Measurements from ENCODE around the gene HSH2D.
"Not testable (repeated sequence)": the region's sequence is repeated elsewhere in the genome, so short reads cannot be mapped to it uniquely, and the experiment has no call there.

HSH2D gene

DNA sequence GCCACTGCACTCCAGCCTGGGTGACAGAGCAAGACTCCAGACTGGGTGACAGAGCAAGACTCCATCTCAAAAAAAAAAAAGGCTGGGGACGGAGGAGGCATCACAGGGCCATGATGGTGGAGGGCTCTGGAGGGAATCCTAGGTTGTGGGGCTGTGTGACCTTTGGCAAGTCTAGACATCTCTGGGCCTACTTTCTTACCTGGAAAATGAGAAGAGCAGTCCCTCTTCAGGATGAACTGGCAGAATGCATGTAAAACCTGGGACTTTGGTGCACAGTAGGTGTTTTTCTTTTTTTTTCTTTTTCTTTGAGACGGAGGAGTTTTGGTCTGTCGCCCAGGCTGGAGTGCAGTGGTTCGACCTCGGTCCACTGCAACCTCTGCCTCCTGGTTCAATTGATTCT is 16.2 kb downstream of the HSH2D start:
- no peak for DNase-seq

- no peak for DNase-seq
Measured at GRCh38 chr19:16160445-16160942, 17.0 kb downstream of the HSH2D start.

GRCh38 chr19:16160943-16161560 is 17.6 kb downstream of the HSH2D start:
- DNase-seq = no peak

DNA sequence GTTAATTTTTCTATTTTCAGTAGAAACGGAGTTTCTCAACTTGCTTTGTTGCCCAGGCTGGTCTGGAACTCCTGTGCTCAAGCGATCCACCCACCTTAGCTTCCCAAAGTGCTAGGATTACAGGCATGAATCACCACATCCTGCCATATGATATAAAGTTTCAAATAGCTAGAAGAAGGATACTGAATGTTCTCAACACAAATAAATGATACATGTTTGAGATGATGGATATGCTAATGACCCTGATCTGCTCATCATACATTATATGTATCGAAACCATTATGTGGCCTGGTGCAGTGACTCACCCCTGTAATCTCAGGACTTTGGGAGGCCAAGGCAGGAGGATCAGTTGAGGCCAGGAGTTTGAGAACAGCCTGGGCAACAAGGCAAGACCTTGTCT is 18.4 kb downstream of the HSH2D start:
- DNase-seq = no peak

- no peak for DNase-seq
Measured at GRCh38 chr19:16164222-16164890, 20.9 kb downstream of the HSH2D start.

- no peak for DNase-seq
Measured at GRCh38 chr19:16166417-16166816, 22.9 kb downstream of the HSH2D start.

DNA sequence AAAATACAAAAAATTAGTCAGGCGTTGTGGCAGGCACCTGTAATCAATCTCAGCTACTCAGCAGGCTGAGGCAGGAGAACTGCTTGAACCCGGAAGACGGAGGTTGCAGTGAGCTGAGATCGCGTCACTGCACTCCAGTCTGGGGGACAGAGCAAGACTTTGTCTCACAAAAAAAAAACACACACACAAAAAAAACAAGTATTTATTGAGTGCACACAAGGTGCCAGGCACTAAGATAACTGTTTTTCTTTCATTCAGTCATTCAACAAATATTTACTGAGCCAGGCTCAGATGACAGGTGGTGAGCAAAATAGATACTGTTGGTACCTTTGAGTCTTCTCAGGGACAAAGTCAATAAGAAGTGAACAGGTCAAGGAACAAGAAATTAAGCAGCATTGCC is 23.6 kb downstream of the HSH2D start:
- no peak for DNase-seq

GRCh38 chr19:16168465-16169081 is 25.1 kb downstream of the HSH2D start:
- DNase-seq = no peak

- DNase-seq = no peak
Measured at GRCh38 chr19:16170134-16170533, 26.6 kb downstream of the HSH2D start.

DNA sequence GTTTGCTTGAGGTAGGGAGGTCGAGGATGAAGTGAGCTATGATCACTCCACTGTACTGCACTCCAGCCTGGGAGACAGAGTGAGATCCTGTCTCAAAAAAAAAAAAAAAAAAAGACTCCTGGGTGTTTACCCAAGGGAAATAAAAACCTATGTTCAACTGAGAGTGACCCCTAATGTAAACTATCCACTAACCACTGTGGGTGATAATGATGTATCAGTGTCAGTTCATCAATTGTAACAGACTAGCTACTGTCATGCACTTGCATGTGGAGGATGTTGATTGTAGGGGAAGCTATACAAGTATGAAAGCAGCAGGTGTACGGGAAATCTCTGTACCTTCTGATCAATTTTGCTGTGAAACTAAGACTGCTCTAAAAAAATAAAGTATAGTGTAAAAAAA is 32.5 kb downstream of the HSH2D start:
- DNase-seq = no peak

DNA sequence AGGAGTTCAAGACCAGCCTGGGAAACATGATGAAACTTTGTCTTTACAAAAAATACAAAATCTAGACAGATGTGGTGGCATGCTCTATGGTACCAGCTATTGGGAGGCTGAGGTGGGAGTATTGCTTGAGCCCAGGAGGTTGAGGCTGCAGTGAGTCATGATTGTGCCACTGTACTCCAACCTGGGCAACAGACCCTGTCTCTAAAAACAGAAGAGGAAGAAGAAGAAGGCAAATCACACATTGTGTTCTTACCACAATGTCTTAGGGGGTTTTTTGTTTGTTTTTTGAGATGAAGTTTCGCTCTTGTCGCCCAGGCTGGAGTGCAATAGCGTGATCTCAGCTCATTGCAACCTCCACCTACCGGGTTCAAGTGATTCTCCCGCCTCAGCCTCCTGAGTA is 35.4 kb downstream of the HSH2D start:
- DNase-seq = not testable (repeated sequence)

DNA sequence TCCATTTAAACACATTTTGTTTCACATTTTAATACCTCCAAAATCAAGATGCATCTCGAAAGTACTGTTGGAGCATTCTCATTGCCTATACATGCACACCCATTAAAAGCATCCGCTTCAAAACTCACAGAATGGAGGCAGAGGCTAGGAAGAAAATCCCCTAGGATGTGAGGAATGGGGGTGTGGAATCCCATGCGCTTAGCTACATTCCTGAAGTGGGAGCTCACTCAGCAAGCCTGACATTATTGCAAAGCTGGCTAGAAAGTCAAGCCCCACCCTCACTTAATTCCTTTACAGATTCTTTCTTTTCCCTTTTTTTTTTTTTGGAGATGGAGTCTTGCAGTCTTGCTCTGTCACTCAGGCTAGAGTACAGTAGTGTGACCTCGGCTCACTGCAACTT is 37.1 kb downstream of the HSH2D start:
- DNase-seq = no peak

- DNase-seq = no peak
Measured at GRCh38 chr19:16184665-16185122, 41.2 kb downstream of the HSH2D start.

GRCh38 chr19:16185123-16185767 is 41.8 kb downstream of the HSH2D start, which contains the start of gene FAM32A:
TSS of gene FAM32A (plus strand) at chr19:16185410. CDS start at chr19:16185443, 33 bp downstream.
- peak; percentile 98 for DNase-seq

DNA sequence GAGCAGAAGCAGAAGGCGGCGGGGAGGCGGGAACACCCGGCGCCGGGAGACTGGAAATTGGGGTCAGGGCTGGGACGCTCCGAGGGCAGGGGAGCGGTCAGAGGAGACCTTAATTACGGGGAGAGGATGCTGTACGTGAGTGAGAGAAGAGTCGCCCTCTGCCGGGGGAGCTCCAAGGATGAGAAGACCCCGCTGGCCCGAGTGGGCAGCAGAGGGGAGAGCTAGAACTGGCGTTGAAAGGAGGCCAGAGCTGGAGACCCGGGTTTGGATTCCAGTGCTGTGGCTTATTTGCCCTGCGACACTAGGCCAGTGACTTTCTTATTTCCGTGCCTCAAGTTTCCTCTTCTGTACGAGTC is 42.3 kb downstream of the HSH2D start:
- DNase-seq = peak; percentile 10

GRCh38 chr19:16188521-16188920 is 45.0 kb downstream of the HSH2D start:
- DNase-seq = no peak

GRCh38 chr19:16190198-16190597 is 46.7 kb downstream of the HSH2D start:
- DNase-seq = no peak

DNA sequence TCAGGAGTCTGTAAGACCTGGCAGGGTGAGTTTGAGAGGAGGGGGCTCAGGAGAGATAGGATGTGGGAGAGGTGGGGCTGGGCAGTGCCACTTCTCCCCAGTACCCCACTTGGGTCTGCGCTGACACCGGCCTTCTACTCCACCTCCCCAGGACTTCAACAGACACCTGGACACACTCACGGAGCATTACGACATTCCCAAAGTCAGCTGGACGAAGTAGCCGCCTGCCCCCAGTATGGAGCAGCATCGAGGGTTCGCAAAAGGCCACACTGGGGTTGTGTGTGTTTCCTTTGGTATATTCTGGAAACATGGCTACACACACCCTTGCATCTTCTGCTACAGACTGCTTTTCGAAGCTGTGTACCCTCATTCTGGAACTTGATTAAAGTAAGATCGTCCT is 47.3 kb downstream of the HSH2D start:
- DNase-seq = no peak

- no peak for DNase-seq
Measured at GRCh38 chr19:16191216-16191908, 47.9 kb downstream of the HSH2D start.

DNA sequence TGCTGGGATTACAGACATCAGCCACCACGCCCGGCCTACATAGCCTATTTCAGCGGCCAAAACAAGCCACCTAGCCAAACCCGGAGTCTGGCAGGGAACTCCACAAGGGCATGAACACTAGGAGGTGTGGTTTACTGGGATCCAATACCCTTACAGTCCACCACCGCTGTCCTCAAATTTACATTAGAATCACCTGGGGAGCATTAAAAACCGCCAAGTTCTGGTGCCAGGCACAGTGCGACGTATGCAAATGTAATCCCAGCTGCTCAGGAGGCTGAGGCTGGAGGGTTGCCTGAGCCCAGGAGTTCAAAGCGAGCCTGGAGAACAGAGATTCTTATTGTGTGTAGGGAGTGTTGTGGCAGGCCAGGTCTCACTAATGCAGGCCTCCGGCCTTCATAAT is 50.0 kb downstream of the HSH2D start:
- no peak for DNase-seq

DNA sequence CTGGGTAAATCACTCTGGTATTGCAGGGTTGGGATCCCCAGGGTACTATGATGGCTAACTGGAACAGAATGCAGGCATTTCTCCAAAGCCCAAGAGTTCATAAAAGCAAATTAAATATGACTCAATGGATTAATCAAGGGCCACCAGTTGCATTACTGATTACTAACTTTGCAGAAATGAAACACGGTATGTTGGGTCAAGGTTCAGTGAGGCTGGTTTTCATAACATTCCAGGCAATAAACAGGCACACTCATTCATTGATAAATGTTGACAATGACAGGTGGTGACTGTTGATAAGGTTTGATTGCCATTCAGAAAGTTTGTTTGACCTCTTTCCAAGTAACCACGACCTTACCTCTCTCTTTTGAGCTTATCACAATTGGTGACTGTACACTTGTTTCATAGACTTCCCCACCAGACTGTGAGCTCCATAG is 53.7 kb downstream of the HSH2D start:
- no peak for DNase-seq

DNA sequence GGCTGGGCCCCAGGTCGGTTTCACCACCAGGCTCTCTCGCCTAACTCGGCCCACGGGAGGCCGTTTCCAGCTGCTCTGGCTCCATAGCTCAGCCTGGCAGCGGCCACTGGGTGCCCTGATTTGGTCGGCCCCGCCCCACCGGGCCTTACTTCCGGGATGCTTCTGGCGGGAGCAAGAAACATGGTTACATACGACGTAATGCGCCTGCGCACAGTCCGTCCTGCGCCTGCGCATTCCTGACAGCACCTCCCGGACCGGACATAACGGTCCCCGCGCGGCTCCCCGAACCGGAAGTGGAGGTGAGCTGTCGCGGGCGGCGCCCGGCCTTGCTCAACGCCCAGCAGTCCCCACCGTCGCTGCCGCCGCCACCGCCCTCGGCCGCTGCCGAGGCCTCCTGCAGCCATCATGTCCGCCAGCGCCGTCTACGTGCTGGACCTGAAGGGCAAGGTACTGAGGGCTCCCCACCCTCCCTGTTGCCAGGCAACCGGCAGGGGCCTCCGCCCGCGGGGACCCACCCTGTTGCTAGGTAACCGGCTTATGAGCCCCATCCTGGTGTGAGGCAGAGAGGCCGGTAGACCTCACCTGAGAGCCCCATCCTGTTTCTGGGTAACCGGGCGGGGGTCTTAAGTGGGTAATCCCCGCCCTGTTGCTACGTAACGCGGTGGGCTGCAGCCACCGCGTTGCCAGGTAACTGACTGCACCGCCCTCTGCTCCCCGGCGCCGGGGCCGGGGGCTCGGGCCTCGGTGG is 54.3 kb downstream of the HSH2D start, which contains the start of gene AP1M1:
TSS of gene AP1M1 (plus strand) at position 290 of the 748 bp plus-strand sequence. CDS start at position 406, 116 bp downstream.
- peak; percentile 98 for DNase-seq
